Muscle of arm (tissue), 12 donors: Measurements from ENCODE around the gene JAZF1. TPM values are rescaled to one million over a fixed set of nuclear protein-coding genes. Genes with fewer than 3 reads are reported as not detected.

Source experiments
- DNase-seq: peaks from one replicate; pipeline ENCODE4 v3.0.0-alpha.2; 2013
- polyA plus RNA-seq, 12 donors: library from polyadenylated mRNA; unstranded; fragments of 120-200 nt; gene quantifications; one replicate each; pipeline ENCODE4 v1.2.1, GENCODE V29; 2013; ENCODE audit not compliant: insufficient read length in 12 of 12

The JAZF1 gene
- polyA plus RNA-seq, 12 donors: 21.4 to 36.4 (median 32.8) TPM; not detected in 1

DNA sequence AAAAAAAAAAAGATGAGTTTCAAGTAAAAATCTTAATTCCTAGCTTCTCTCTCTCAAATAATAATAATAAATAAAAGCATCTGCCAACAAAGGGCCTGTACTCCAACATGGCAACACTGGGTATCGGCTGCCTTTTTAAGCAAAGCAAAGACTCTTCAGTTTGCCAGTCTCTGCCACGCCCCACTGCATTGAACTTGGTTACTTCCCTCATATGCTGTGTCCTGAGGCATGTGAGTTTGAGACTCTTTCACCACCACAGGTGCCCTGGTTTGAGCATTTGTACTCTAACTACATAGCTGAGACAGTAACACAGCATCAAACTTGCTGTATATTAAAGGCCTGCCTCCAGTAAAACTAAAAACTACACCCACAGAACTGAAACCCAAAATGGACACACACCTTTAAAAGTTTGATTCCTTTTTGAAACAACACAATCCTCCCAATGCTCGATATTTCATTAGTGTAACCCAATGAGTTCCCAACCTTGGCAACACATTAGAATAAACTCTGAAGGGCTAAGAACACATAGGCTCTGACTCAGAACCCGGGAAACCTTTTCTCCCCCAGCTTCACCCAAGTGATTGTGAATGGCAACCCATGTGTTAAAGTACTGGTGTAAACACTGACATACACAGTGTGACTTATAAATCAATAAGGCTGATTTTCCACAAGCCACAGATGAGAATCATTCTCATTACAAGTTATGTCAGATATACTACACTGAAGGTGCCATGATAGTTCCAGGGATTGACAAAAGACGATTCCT lies 12.0 kb downstream of the JAZF1 start:
- no peak for DNase-seq

DNA sequence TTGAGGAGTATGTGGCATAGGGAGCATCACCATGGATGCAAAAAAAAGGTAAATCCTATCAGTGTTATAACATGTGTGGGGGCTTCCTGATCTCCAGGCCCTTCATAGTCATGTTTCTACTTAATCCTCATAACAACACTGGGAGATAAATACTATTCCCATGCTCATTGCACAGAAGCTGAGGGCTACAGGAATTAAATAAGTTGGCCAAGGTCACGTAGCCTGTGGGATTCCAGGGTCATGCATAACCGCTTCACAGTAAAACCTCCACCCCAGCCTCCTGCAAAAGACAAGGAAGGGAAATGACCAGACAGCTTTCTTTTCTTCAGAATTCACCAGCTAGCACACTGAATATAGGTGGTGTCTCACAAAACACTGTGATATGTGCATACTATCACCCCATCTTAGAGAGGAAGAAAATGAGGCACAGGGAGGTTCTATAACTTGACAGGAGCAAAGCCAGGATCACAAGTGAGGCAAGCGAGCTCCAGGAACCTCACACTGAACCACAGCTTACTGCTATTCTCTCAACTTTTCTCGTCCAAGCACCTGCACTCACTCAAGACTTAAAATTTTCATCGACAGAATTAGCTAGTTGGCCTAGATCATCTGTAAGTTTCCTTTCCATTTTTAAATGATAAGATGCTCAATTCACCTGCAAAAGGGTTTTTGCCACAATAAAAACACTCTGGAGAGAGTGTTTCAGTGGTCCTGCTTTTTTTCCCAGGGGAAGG lies 13.4 kb downstream of the JAZF1 start:
- DNase-seq: no peak

GRCh38 chr7:28165961-28166955 lies 14.3 kb downstream of the JAZF1 start:
- no peak for DNase-seq

GRCh38 chr7:28165261-28165660 lies 15.3 kb downstream of the JAZF1 start:
- DNase-seq: no peak

DNA sequence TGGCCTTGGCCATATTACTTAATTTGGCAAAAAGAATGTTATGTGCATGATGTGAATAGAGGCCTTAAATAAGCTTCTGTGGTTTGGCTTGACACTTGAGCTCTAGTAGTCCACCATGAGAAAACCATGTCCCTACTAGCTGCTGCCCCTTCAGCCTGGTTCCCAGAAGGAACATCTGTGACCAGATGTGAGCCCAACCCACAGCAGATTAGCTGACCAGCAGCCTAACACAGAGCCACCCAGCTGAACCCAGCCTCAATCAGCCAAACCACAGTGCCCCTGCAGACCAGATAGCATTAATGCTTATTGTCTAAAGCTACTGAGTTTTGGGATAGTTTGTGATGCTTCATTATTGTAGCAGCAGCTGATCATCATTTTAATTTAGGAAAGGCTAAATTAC lies 16.6 kb downstream of the JAZF1 start:
- DNase-seq: no peak

DNA sequence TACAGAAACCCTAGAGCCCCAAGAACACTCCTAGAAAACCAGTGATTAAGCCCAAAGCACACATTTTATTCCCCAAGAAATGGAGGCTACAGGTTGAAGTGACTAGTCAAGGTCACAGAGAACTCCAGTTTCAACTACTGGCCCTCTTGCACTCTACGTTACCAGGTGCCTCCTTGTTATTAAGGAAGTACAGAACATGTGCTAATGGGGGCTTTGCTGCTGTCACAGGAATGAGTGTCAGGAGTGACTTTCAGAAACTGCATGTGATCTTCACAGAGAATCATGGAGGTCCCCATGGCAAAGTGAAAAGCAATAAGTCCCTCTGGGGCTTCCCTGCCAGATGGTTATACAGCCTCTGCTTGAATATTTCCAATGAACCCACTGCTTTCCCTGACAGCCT lies 19.3 kb downstream of the JAZF1 start:
- DNase-seq: no peak

GRCh38 chr7:28160551-28160991 lies 20.0 kb downstream of the JAZF1 start:
- no peak for DNase-seq

DNA sequence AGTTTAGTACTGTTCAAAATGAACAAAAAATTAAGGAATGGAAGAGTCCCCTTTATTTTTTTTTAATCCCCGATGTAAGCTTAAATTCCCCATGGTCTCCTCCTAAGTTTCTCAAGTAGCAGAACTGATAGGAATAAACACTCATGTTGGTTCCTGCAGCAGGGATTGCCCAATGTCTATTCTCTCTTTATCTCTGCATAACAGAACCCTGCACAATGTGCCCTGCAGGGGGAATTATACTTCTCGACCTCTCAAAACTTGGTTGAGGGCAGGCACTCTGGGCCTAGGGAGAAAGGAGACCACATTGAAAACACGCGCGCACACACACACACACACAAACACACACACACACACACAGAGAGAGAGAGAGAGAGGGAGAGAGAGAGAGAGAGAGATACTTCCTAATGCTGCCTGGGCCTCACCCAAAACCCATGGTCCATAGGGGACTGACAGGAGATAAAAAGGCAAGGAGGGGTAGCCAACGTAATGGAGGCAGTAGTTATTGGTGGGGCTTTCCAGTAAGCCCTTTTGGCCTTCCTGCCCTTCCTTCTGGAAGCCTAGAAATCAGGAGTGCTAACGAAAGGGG lies 22.7 kb downstream of the JAZF1 start:
- DNase-seq: no peak

- no peak for DNase-seq
These were observed 23.4 kb downstream of the JAZF1 start for GRCh38 chr7:28157076-28157745.

GRCh38 chr7:28156401-28156800 lies 24.2 kb downstream of the JAZF1 start:
- DNase-seq: no peak

DNA sequence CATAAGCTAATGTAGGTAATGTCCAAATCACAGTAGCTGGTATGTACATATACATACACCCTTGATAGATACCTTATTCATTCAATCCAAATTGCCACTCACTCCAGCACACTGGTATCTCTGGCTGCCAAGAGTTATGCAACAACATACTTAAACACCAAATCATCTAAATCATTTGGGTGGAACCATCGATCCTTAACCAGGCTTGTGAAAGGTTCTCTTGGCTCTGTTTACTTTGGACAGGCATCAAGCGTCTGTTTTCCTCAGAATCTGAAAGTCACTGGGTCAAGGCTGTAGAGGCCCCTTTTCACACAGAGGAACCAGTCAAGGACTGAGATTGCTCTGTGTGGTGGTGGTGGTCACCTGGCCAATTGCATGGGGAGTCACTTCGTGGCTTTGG lies 24.6 kb downstream of the JAZF1 start:
- no peak for DNase-seq

- no peak for DNase-seq
These were observed 25.5 kb downstream of the JAZF1 start for GRCh38 chr7:28155019-28155660.

DNA sequence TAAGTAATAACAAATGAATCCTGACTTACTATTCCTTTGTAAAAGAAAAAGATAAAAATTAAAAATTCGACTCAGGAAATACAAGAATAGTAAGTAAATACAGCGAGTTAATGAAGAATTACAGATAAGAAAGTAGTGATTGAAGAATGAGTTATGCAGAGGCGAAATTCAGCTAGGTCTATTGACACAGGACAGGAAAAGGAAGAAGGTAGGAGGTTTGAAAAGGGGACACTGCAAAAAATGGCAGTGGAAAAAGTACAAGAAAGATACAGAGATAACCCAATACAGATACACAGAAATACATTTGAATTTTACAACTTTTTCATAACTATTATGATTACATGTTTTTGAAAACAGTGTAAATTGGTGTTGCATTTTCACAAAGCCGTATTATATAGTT lies 28.0 kb downstream of the JAZF1 start:
- no peak for DNase-seq

- no peak for DNase-seq
These were observed 28.6 kb downstream of the JAZF1 start for GRCh38 chr7:28151965-28152364.

DNA sequence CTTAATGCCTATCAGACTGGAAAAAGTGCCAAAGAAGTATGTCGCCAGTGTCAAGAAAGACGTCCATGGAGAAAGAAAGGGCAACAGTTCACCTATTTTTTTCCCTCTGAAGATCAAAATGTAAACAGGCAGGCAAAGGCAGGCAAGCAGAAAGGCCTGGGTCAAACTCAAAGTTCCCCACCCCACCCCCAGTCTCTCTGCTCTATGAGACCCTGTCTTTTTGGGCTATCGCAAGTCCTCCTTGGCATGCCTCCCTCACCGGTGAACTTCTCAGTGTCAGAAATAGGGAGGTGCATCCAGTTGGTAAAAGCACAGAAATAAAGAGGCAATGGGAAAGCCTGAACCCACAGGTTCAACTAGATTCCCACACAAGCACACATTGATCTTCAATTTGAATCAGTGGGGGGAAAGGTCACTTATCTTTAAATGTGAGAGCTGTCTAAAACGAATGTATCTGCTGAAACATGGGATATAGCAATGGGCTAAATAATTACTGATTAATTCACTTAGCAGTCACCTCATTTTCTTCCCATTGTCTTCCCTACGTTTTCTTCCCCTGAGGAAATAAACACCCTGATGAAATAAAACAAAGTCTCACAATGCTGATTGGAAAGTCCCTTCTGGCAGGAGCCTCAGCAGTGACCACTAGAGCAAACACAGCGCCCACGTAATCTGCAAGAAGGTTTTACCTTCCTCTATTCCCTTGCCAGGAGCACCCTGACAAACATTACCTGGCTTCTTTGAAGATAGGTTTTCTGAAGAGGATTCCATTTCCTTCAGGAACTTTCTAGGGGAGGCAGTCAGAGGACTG lies 31.1 kb downstream of the JAZF1 start:
- no peak for DNase-seq

- no peak for DNase-seq
These were observed 34.7 kb downstream of the JAZF1 start for GRCh38 chr7:28145931-28146330.

- DNase-seq: no peak
These were observed 35.4 kb downstream of the JAZF1 start for GRCh38 chr7:28145090-28145626.

- DNase-seq: no peak
These were observed 36.3 kb downstream of the JAZF1 start for GRCh38 chr7:28144266-28144665.

- no peak for DNase-seq
These were observed 37.9 kb downstream of the JAZF1 start for GRCh38 chr7:28142650-28143049.
